Measurements from ENCODE around the gene UROD. TPM values are rescaled to one million over a fixed set of nuclear protein-coding genes. Genes with fewer than 3 reads are reported as not detected.
"Not testable (repeated sequence)": the region's sequence is repeated elsewhere in the genome, so short reads cannot be mapped to it uniquely, and the experiment has no call there.

The UROD gene
- total RNA-seq, 4 donors from 2014 or later: 84.3 to 90.2 (median 89.3) TPM

GRCh38 chr1:45057542-45057941 lies 45.5 kb downstream of the UROD start:
- no peak overlapping the region for H3K27ac ChIP-seq (replicated peaks in 1 of 4)
- H3K27me3 ChIP-seq: no peaks in the 10 kb centered on the region
- WGBS: 86% methylated on average over 1 of the region's 1 CpG
- DNase-seq (ENCODE audit: extremely low spot score): no peak
- no peak overlapping the region for H3K4me3 ChIP-seq
- no peak for TF ChIP-seq POLR2AphosphoS5 (IDR thresholded peaks at IDR 0.05)
- H3K9me3 ChIP-seq: no peaks in the 10 kb centered on the region
- H3K36me3 ChIP-seq: peaks cover 0 to 47% (median 10%) of the 10 kb centered on the region in 4 donors
- H3K4me1 ChIP-seq: no peaks in the 10 kb centered on the region
- intact Hi-C loops (cut with DNase I): no loop called here

DNA sequence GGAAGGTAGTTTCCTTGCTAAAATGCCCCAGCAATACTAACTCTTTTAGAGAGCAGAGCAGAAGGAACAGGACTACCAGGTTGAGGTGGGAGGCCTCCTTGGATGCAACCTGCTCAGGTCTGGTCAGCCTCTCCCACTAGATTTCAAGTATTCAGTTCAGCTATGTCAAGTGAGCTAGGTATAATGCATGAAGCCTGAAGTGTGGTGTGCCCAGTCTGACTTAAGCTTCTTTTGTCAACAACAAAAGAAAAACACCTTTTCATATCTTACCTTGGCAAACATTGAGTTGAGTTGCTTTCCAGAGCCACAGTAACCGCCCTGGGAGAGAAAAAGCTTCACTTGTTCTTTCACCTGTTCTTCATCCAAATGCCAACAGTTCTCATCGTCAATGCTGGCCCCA lies 47.8 kb downstream of the UROD start:
- Histone ChIP-seq H3K36me3 (peaks cover 0 to 47% (median 10%) of the 10 kb centered on the region in 4 donors), H3K27ac (replicated peaks in 1 of 4) (no peak overlapping the region), H3K4me3 (no peak overlapping the region), H3K9me3 (no peaks in the 10 kb centered on the region), H3K4me1 (no peaks in the 10 kb centered on the region), H3K27me3 (no peaks in the 10 kb centered on the region)
- intact Hi-C loops (cut with DNase I): no loop called here
- TF ChIP-seq POLR2A (IDR thresholded peaks at IDR 0.05; ENCODE audit: low read depth) (no peak), POLR2AphosphoS5 (IDR thresholded peaks at IDR 0.05) (no peak), CTCF (IDR thresholded peaks at IDR 0.05) (no peak), EP300 (IDR thresholded peaks at IDR 0.05) (no peak)
- DNase-seq (ENCODE audit: extremely low spot score): no peak
- WGBS: 80% methylated on average over 2 of the region's 2 CpGs

DNA sequence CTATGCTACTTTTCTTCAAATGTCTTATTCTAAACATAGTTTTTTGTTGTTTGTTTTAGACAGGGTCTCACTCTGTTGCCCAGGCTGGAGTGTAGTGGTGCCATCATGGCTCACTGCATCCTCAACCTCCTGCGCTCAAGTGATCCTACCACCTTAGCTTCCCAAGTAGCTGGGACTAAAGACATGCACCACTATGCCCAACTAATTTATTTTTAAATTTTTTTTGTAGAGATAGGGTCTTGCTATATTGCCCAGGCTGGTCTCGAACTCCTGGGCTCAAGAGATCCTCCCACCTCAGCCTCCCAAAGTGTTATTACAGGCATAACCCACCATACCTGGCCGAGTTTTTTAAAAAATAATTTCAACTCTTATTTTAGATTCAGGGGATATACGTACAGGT lies 50.4 kb downstream of the UROD start:
- H3K27ac ChIP-seq (replicated peaks in 1 of 4); intact Hi-C loops (cut with DNase I): not testable (repeated sequence)
- 87% methylated on average over 4 of the region's 4 CpGs for WGBS

DNA sequence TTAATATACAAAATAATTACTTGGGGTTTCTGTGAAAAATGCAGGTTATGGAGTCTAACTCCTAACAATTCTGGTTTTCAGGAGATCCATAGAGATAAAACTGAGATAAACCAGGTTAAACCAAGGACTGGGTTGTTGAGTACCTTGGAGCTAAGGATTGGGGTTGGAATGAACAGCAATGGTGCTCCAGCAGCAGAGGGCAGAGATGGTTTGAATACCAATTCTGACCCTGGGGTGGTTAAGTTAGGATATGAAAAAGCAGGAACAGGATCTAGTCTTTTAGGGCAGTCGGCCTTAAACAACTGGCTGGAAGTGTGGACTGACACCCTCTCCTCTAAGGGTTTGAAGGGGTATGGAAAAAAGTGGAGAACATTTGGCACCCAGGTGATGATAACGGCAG lies 53.0 kb downstream of the UROD start:
- DNase-seq (ENCODE audit: extremely low spot score): no peak
- Histone ChIP-seq H3K36me3 (peaks cover 0 to under 1% (median 0%) of the 10 kb centered on the region in 4 donors), H3K27ac (replicated peaks in 1 of 4) (no peak overlapping the region), H3K4me1 (no peaks in the 10 kb centered on the region), H3K4me3 (no peak overlapping the region), H3K27me3 (no peaks in the 10 kb centered on the region), H3K9me3 (no peaks in the 10 kb centered on the region)
- intact Hi-C loops (cut with DNase I): no loop called here
- TF ChIP-seq POLR2A (IDR thresholded peaks at IDR 0.05; ENCODE audit: low read depth): no peak
- TF ChIP-seq CTCF (IDR thresholded peaks at IDR 0.05): no peak
- TF ChIP-seq EP300 (IDR thresholded peaks at IDR 0.05): no peak
- TF ChIP-seq POLR2AphosphoS5 (IDR thresholded peaks at IDR 0.05): no peak
- 72% methylated on average over 2 of the region's 2 CpGs for WGBS

More for the DNA sequence above, 50.4 kb downstream of the UROD start:
- not testable (repeated sequence) for H3K9me3 ChIP-seq; H3K4me3 ChIP-seq; DNase-seq (ENCODE audit: extremely low spot score); H3K4me1 ChIP-seq; H3K27me3 ChIP-seq
- H3K36me3 ChIP-seq: peaks cover 0 to 26% (median 9%) of the 10 kb centered on the region in 4 donors

Other genes with a start within 250 kb of the UROD start
- 1,000 to 10,000 TPM; 1,063 to 2,408 (median 1,844) TPM for gene RPS8, start 236.7 kb upstream of the UROD start, total RNA-seq
- under 1 TPM in 1 of 4 donors, not detected in 3; 0.29 TPM for gene BEST4, start 224.1 kb upstream of the UROD start, total RNA-seq
- gene PLK3, start 211.9 kb upstream of the UROD start, total RNA-seq: 10 to 100 TPM in 2 of 4 donors, 1 to 10 TPM in 2; 7.9 to 46.4 (median 10.5) TPM
- gene DYNLT4, start 204.9 kb upstream of the UROD start, total RNA-seq: under 1 TPM in 1 of 4 donors, not detected in 3; 0.83 TPM
- 1 to 10 TPM; 2.7 to 6.6 (median 3.4) TPM for gene BTBD19, start 203.7 kb upstream of the UROD start, total RNA-seq
- 1 to 10 TPM in 2 of 4 donors, under 1 TPM in 2; 0.66 to 2.6 (median 1.1) TPM for gene PTCH2, start 169.0 kb upstream of the UROD start, total RNA-seq
- gene EIF2B3, start 25.7 kb upstream of the UROD start, total RNA-seq: 10 to 100 TPM; 23.4 to 27.4 (median 26.0) TPM
- gene HECTD3, start 930 bp upstream of the UROD start, total RNA-seq: 10 to 100 TPM; 28.0 to 51.7 (median 35.8) TPM
- 1 to 10 TPM; 3.3 to 6.2 (median 5.3) TPM for gene ZSWIM5, start 194.4 kb downstream of the UROD start, total RNA-seq

All from esophagus muscularis mucosa (tissue), 4 donors.